ENCODE data around the gene FAT1.
"Not testable (repeated sequence)": the region's sequence is repeated elsewhere in the genome, so short reads cannot be mapped to it uniquely, and the experiment has no call there.

The FAT1 gene, protein sequence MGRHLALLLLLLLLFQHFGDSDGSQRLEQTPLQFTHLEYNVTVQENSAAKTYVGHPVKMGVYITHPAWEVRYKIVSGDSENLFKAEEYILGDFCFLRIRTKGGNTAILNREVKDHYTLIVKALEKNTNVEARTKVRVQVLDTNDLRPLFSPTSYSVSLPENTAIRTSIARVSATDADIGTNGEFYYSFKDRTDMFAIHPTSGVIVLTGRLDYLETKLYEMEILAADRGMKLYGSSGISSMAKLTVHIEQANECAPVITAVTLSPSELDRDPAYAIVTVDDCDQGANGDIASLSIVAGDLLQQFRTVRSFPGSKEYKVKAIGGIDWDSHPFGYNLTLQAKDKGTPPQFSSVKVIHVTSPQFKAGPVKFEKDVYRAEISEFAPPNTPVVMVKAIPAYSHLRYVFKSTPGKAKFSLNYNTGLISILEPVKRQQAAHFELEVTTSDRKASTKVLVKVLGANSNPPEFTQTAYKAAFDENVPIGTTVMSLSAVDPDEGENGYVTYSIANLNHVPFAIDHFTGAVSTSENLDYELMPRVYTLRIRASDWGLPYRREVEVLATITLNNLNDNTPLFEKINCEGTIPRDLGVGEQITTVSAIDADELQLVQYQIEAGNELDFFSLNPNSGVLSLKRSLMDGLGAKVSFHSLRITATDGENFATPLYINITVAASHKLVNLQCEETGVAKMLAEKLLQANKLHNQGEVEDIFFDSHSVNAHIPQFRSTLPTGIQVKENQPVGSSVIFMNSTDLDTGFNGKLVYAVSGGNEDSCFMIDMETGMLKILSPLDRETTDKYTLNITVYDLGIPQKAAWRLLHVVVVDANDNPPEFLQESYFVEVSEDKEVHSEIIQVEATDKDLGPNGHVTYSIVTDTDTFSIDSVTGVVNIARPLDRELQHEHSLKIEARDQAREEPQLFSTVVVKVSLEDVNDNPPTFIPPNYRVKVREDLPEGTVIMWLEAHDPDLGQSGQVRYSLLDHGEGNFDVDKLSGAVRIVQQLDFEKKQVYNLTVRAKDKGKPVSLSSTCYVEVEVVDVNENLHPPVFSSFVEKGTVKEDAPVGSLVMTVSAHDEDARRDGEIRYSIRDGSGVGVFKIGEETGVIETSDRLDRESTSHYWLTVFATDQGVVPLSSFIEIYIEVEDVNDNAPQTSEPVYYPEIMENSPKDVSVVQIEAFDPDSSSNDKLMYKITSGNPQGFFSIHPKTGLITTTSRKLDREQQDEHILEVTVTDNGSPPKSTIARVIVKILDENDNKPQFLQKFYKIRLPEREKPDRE (N-terminal part only)

GRCh38 chr4:186723292-186724057 lies at the start of gene FAT1:
FAT1 (minus strand) TSS chr4:186723856; CDS start chr4:186709827, 14,029 bp downstream.
- no peak for DNase-seq (ENCODE audit: low read depth in 1 of 2, low spot score in 1 of 2)

DNA sequence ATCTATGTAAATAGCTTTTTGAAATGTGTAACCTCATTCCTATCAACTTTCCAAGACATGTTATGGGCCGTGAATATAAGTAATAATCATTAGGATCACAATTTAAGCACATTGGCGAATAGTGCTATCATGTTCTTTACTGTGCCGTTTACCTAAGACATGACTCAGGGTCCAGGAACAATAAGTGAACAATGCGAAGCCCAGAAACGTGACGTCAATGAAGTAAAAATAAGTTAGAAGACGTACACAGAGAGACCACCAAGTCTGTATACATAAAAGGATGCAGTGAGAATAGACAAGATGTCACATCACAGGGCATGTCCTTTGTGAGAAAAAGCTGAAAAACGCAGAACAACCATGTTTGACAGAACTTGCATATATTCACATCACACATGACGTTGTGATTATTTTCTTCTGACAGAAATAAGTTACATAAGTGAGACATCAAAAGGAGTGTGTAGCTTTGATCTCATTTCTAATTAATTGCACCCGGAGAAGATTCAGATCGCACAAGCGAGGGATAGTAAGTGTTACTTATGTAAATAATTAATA lies 49.4 kb upstream of the FAT1 start:
- DNase-seq (ENCODE audit: low read depth in 1 of 2, low spot score in 1 of 2): no peak

GRCh38 chr4:186771624-186772023 lies 48.0 kb upstream of the FAT1 start:
- DNase-seq (ENCODE audit: low read depth in 1 of 2, low spot score in 1 of 2): no peak

GRCh38 chr4:186770481-186771175 lies 47.0 kb upstream of the FAT1 start:
- no peak for DNase-seq (ENCODE audit: low read depth in 1 of 2, low spot score in 1 of 2)

GRCh38 chr4:186767794-186768193 lies 44.1 kb upstream of the FAT1 start:
- no peak for DNase-seq (ENCODE audit: low read depth in 1 of 2, low spot score in 1 of 2)

- DNase-seq (ENCODE audit: low read depth in 1 of 2, low spot score in 1 of 2): no peak
These were observed 42.3 kb upstream of the FAT1 start for GRCh38 chr4:186765673-186766546.

GRCh38 chr4:186765138-186765537 lies 41.5 kb upstream of the FAT1 start:
- DNase-seq (ENCODE audit: low read depth in 1 of 2, low spot score in 1 of 2): no peak

GRCh38 chr4:186764457-186764856 lies 40.8 kb upstream of the FAT1 start:
- DNase-seq (ENCODE audit: low read depth in 1 of 2, low spot score in 1 of 2): no peak

DNA sequence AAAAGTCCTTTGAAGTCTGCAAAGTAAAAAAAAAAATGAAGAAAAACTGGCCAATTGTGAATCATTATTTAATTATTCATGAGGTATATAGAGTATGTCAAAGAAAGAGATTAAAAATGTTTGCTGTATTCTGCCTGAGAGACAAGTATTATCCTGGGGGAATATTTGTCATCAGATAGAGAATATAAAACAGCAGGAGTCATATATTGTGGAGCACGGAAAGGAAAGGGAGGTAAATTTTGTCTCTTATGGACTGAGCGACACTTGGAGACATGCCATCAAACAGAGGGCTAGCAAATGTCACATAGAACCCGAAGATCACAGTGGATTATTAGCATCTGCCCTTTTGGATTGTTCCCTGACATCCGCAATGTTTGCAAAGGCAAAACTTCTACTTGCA lies 39.2 kb upstream of the FAT1 start:
- no peak for DNase-seq (ENCODE audit: low read depth in 1 of 2, low spot score in 1 of 2)

- DNase-seq (ENCODE audit: low read depth in 1 of 2, low spot score in 1 of 2): no peak
These were observed 38.7 kb upstream of the FAT1 start for GRCh38 chr4:186762361-186762760.

- not testable (repeated sequence) for DNase-seq (ENCODE audit: low read depth in 1 of 2, low spot score in 1 of 2)
These were observed 38.3 kb upstream of the FAT1 start for GRCh38 chr4:186761956-186762355.

GRCh38 chr4:186761393-186761792 lies 37.7 kb upstream of the FAT1 start:
- no peak for DNase-seq (ENCODE audit: low read depth in 1 of 2, low spot score in 1 of 2)

DNA sequence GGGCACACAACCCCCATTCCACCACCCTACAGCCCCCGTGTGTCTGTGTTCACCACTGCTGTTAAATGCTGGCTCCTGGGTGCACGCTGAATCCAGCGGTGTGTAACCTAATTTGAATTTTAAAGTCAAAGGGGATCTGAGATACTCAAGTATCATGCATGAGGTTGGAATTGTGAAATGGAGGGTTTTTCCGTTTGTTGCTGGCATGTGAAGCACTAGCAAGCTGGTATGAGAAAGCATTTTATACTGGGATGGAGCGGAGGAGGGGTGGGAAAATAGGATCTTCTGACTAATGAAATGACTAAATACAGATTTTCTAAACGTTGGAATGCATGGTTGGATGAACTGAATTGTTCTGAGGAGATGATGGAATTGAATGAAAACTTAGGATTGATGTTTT lies 36.9 kb upstream of the FAT1 start:
- no peak for DNase-seq (ENCODE audit: low read depth in 1 of 2, low spot score in 1 of 2)

GRCh38 chr4:186759990-186760389 lies 36.3 kb upstream of the FAT1 start:
- no peak for DNase-seq (ENCODE audit: low read depth in 1 of 2, low spot score in 1 of 2)

DNA sequence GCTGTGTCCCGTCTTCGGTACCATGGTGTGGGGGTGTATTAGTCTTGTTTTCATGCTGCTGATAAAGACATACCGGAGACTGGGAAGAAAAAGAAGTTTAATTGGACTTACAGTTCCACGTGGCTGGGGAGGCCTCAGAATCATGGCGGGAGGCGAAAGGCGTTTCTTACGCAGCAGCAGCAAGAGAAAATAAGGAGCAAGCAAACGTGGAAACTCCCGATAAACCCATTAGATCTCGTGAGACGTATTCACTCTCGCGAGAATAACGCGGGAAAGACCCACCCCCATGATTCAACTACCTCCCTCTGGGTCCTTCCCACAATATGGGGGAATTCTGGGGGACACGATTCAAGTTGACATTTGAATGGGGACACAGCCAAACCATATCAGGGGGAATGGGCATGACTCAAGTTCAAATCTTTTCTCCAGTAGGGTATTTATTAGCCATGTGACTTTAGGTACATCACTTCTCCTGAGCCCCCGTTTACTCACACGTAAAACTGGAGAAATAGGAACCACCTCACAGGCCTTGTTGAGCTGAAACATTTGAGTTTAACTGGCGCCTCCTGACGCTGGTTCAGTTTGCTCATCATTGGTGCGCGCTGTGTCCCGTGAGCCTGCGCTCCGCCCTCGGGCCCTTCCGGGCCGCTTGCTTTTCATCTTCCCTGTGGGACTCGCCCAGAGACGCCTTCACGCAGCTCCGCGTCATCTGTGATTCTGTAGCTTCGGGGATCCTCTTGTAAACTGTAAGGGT lies 35.5 kb upstream of the FAT1 start:
- no peak for DNase-seq (ENCODE audit: low read depth in 1 of 2, low spot score in 1 of 2)

- no peak for DNase-seq (ENCODE audit: low read depth in 1 of 2, low spot score in 1 of 2)
These were observed 34.2 kb upstream of the FAT1 start for GRCh38 chr4:186757696-186758355.

- DNase-seq (ENCODE audit: low read depth in 1 of 2, low spot score in 1 of 2): not testable (repeated sequence)
These were observed 32.9 kb upstream of the FAT1 start for GRCh38 chr4:186756550-186756949.
